ENCODE results near the gene SNX9.
"Not testable (repeated sequence)": the region's sequence is repeated elsewhere in the genome, so short reads cannot be mapped to it uniquely, and the experiment has no call there.

GRCh38 chr6:157900751-157901150 is 77.7 kb downstream of the SNX9 start:
- TF ChIP-seq CTCF (conservative IDR thresholded peaks at IDR 0.05 in 1 of 2, IDR thresholded peaks at IDR 0.05 in 1 of 2; ENCODE audit: low read depth in 1 of 2, low read length in 2 of 2); EZH2 (IDR thresholded peaks at IDR 0.05; ENCODE audit: low read length, missing control alignments): not testable (repeated sequence)

Measured in fibroblast of lung (primary cell).